Loucy (cell line): ENCODE results near the gene ENTREP1.

Experiments
- H2AFZ ChIP-seq: fragments of 200-600 bp; sonication (generic); 2 replicates; pipeline ENCODE4 v1.6.0; 2016; ENCODE audit warnings: antibody characterized with exemption, mild to moderate bottlenecking, low read length, moderate library complexity
- H3F3A ChIP-seq: fragments of 200-600 bp; 2 replicates; pipeline ENCODE4 v1.6.0; 2016; ENCODE audit warnings: antibody characterized with exemption, low read depth, mild to moderate bottlenecking
- H3K27me3 ChIP-seq: fragments of 200-600 bp; sonication (generic); 2 replicates; pipeline ENCODE4 v1.6.1; 2014; ENCODE audit warnings: low read length, mild to moderate bottlenecking; ENCODE audit not compliant: insufficient read depth, poor library complexity, severe bottlenecking
- H3K36me3 ChIP-seq: fragments of 200-600 bp; sonication (generic); 2 replicates; pipeline ENCODE4 v1.6.1; 2016; ENCODE audit warnings: low read length; ENCODE audit not compliant: insufficient read depth
- H3K4me1 ChIP-seq: fragments of 200-600 bp; sonication (generic); 2 replicates; pipeline ENCODE4 v1.5.1; 2014; ENCODE audit warnings: low read length, mild to moderate bottlenecking; ENCODE audit not compliant: insufficient read depth, poor library complexity, severe bottlenecking
- H3K4me2 ChIP-seq: fragments of 200-600 bp; sonication (generic); 2 replicates; pipeline ENCODE4 v1.6.0; 2014; ENCODE audit warnings: antibody characterized with exemption, low read length, low read depth, mild to moderate bottlenecking; ENCODE audit not compliant: poor library complexity, severe bottlenecking
- H3K4me3 ChIP-seq: fragments of 200-600 bp; sonication (generic); 2 replicates; pipeline ENCODE4 v1.5.1; 2014; ENCODE audit warnings: low read length, mild to moderate bottlenecking, mixed read lengths; ENCODE audit not compliant: poor library complexity, severe bottlenecking
- H3K79me2 ChIP-seq: fragments of 200-600 bp; sonication (generic); 2 replicates; pipeline ENCODE4 v1.6.1; 2014; ENCODE audit warnings: low read length; ENCODE audit not compliant: insufficient read depth
- H3K9ac ChIP-seq: fragments of 200-600 bp; sonication (generic); 2 replicates; pipeline ENCODE4 v1.6.0; 2014; ENCODE audit warnings: mild to moderate bottlenecking, low read depth, low read length, moderate library complexity; ENCODE audit not compliant: poor library complexity, severe bottlenecking
- H3K9me2 ChIP-seq: fragments of 200-600 bp; sonication (generic); replicated peaks from 2 replicates; pipeline ENCODE4 v1.6.1; 2016; ENCODE audit warnings: low read depth, low read length, mixed read lengths
- H3K9me3 ChIP-seq: fragments of 200-600 bp; sonication (generic); 2 replicates; pipeline ENCODE4 v1.6.1; 2014; ENCODE audit warnings: mild to moderate bottlenecking, antibody characterized with exemption, low read length, low read depth; ENCODE audit not compliant: insufficient read depth
- H4K20me1 ChIP-seq: fragments of 200-600 bp; sonication (generic); 2 replicates; pipeline ENCODE4 v1.6.0; 2014; ENCODE audit warnings: antibody characterized with exemption, low read length, mild to moderate bottlenecking; ENCODE audit not compliant: insufficient read depth, poor library complexity, severe bottlenecking
- CTCF ChIP-seq: fragments of 200-600 bp; sonication (generic); conservative IDR thresholded peaks from 2 replicates; pipeline ENCODE4 v1.5.1; 2014; ENCODE audit warnings: mild to moderate bottlenecking, antibody characterized with exemption, low read length
- EZH2phosphoT487 ChIP-seq: fragments of 200-600 bp; IDR thresholded peaks from 2 replicates; pipeline ENCODE4 v1.6.1; 2018; ENCODE audit warnings: antibody characterized with exemption, mild to moderate bottlenecking, moderate library complexity, borderline replicate concordance

The ENTREP1 gene

GRCh38 chr9:69393425-69393824, 68.4 kb downstream of the ENTREP1 start:
- Histone ChIP-seq H3K79me2 (no peaks in the 10 kb centered on the region), H3K36me3 (no peaks in the 10 kb centered on the region), H3K9me3 (no peaks in the 10 kb centered on the region), H4K20me1 (no peaks in the 10 kb centered on the region), H2AFZ (no peak overlapping the region), H3K27me3 (no peaks in the 10 kb centered on the region), H3K4me3 (no peak overlapping the region), H3K4me1 (no peaks in the 10 kb centered on the region), H3K4me2 (no peak overlapping the region), H3K9me2 (no peaks in the 10 kb centered on the region), H3F3A (no peaks in the 10 kb centered on the region), H3K9ac (no peak overlapping the region)
- no peak for TF ChIP-seq EZH2phosphoT487
- no peak for TF ChIP-seq CTCF

- H3K4me1 ChIP-seq = no peaks in the 10 kb centered on the region
- no peak for TF ChIP-seq EZH2phosphoT487
- TF ChIP-seq CTCF = no peak
- no peak overlapping the region for H3K4me2 ChIP-seq
- no peaks in the 10 kb centered on the region for H3K27me3 ChIP-seq
- no peaks in the 10 kb centered on the region for H4K20me1 ChIP-seq
- no peaks in the 10 kb centered on the region for H3K9me2 ChIP-seq
- no peaks in the 10 kb centered on the region for H3K9me3 ChIP-seq
- no peaks in the 10 kb centered on the region for H3K36me3 ChIP-seq
- H3F3A ChIP-seq = no peaks in the 10 kb centered on the region
- no peak overlapping the region for H3K4me3 ChIP-seq
- no peaks in the 10 kb centered on the region for H3K79me2 ChIP-seq
- H3K9ac ChIP-seq = no peak overlapping the region
- no peak overlapping the region for H2AFZ ChIP-seq
Observed at GRCh38 chr9:69395718-69396117, 70.7 kb downstream of the ENTREP1 start.

- H3K9ac ChIP-seq = no peak overlapping the region
- H3K4me2 ChIP-seq = no peak overlapping the region
- H3F3A ChIP-seq = no peaks in the 10 kb centered on the region
- H2AFZ ChIP-seq = no peak overlapping the region
- H3K4me1 ChIP-seq = no peaks in the 10 kb centered on the region
- H4K20me1 ChIP-seq = no peaks in the 10 kb centered on the region
- no peaks in the 10 kb centered on the region for H3K79me2 ChIP-seq
- no peak overlapping the region for H3K4me3 ChIP-seq
- no peaks in the 10 kb centered on the region for H3K27me3 ChIP-seq
- no peaks in the 10 kb centered on the region for H3K9me2 ChIP-seq
- no peaks in the 10 kb centered on the region for H3K9me3 ChIP-seq
- TF ChIP-seq EZH2phosphoT487 = no peak
- TF ChIP-seq CTCF = no peak
- H3K36me3 ChIP-seq = no peaks in the 10 kb centered on the region
Observed at GRCh38 chr9:69396759-69397158, 71.7 kb downstream of the ENTREP1 start.
